GM21619 (cell line): ENCODE data around the gene RHEBL1.
"Not testable (repeated sequence)": the region's sequence is repeated elsewhere in the genome, so short reads cannot be mapped to it uniquely, and the experiment has no call there.

Experiments
- ATAC-seq: cut with Tn5 transposase; IDR thresholded peaks from one replicate; pipeline ENCODE4 v1.9.1; 2021; ENCODE audit not compliant: unreplicated experiment

The RHEBL1 gene

DNA sequence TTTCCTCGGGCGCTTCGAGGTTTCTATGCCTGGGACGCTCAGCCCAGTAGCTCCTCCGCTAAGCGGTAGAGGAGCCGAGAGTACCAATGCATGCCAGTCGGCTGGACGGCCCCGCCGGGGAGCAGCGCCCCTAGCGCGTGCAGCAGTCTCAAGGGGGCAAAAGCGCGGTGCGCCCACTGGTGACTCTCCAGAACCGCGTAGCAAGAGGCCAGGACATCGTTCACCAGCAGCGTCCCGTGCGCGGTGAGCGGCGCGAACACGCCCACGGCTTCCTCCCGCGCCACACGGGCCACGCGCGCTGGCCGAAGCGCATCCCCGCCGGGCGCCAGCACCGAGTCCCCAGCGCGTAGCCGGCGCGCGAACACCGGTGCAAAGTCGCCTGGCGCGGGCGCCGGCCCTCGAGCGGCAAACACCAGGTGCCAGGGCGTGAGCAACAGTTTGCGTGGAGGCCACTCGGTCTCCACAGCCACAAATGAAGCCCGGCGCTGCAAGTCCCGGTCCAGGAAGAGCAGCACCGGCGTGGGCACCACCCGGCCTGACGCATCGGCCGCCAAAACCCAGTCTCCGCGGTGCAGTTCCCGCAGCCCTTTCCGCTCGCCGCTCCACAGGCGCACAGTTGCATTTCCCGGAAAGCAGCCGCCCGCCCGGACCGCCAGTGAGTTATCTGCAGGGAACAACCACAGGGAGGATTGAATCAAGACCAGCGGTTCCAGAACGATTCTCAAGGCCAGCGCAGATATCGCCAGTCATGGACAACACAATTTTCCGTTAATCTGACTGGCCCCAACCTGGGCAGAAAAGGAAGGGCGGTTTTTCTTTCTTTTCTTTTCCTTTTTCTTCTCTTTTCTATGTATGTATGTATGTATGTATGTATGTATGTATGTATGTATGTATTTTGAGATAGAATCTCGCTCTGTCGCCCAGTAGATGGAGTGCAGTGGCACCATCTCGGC, 20.3 kb upstream of the RHEBL1 start:
- no peak for ATAC-seq

DNA sequence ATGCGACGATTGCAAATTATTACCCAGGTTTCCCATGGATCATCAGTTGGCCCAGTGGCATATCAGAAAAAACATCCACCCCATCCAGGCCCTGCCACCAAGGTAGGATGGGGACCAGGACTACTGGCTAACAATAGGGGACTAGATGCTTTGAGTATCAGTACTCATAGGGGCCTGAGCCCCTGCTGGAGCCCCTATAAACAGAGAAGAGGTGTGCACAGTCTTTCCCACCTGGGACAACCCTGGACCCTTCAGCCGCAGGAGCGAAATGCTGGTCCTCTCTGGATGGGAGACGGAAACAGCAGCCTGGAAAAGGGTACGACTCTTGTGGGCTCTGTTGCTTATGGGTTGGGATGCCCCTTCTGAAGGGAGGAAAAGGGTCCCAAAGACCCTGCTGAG, 19.2 kb upstream of the RHEBL1 start:
- no peak for ATAC-seq

DNA sequence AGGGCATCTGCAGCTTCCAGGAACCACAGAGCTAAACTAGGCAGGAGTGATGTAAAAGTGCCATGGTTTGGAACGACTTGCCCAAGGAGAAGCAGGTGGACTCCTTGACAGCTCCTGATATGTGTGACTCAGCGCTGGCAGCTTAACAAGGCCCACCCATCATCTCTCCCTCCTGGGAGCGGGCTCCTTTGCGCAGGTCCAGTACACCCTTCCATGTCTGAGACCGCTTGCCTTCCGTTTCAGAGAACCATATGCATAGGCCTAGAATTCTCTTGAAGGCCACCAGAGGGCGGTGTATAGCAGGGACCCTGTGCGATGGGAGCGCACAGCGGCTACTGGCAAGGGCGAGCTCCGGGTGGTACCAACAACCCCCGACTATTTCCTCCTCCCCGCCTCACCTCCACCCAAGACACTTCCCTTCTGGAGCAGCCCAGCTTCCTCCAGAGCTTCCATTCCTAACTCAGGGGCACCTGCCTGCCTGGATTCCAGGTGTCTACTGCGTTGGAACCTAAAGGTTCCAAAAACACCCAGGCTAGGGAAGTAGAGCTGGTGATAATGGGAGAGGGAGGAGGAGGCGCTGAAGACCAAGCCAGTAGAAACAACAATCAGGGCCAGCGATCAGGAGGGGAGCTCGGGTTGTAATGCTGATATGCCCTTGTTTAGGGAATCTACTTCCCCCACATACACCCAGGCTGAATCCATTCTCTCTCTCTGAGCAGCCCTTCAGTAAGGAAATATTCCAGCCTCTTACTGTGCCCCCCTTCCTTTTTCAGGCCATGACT, 18.6 kb upstream of the RHEBL1 start:
- peak; percentile 74 for ATAC-seq

DNA sequence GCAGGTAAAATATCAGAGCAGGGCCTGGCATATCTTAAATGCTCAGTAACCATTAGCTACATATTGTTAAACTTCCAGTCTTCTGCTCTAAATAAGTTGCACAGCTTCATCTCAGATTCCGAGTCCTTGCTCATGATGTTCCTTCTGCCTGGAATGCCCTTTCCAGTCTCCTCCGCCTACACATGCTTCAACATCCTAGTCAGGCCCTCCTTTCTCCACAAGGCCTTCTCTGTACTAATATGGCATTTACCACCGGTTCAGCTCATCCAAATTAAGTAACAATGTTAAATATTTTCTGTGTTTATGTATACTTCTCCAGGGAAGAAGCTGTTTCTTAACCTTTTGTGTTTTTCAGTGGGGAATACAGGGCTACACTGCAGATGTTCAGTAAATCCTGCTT, 16.3 kb upstream of the RHEBL1 start:
- ATAC-seq, result no peak

DNA sequence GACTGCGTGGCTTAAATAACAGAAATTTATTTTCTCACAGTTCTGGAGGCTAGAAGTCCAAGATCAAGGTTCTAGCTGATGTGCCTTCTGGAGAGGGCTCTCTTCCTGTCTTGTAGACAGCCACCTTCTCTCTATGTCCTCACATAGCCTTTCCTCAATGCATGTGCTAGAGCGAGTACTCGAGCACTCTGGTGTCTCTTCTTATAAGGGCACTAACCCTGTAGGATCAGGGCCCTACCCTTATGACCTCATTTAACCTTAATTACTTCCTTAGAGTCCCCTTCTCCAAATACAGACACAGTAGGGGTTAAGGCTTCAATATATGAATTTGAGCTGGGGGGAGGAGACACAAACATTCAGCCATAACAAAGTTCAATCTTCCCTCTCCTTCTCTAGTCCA, 14.7 kb upstream of the RHEBL1 start:
- ATAC-seq, result no peak

DNA sequence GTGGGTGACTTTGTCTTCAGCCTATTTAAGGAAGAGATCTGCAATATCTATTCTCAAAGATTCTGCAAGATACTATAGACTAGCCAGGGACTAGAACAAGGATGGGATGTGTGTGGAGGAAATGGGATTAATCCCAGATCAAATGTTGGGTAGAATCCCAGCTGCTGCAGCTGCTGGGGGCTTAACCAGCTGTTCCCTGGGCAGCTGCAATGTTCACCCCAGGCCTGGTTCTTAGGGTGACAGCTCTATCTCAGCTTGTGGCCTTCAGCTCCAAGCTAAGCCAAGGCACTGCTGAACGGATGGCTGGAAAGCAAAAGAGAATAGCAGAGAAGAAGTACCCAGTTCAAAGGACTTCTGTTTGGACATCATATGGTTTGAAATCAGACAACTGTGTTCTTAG, 10.0 kb upstream of the RHEBL1 start:
- no peak for ATAC-seq

DNA sequence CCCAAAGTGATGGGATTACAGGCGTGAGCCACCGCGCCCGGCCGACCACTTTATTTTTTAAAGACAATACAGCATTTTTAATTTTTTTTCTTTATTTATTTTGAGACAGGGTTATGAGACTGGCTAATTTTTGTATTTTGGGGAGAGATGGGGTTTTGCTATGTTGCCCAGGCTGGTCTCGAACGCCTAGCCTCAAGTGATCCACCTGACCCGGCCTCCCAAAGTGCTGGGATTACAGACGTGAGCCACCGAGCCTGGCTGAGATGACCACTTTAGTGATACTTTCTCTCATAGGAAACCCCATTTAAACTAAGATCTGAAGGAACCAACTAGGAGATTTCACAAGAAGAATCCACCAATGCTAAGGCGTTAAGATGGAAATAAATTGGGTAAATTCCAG, 1.2 kb upstream of the RHEBL1 start:
- ATAC-seq, result no peak

DNA sequence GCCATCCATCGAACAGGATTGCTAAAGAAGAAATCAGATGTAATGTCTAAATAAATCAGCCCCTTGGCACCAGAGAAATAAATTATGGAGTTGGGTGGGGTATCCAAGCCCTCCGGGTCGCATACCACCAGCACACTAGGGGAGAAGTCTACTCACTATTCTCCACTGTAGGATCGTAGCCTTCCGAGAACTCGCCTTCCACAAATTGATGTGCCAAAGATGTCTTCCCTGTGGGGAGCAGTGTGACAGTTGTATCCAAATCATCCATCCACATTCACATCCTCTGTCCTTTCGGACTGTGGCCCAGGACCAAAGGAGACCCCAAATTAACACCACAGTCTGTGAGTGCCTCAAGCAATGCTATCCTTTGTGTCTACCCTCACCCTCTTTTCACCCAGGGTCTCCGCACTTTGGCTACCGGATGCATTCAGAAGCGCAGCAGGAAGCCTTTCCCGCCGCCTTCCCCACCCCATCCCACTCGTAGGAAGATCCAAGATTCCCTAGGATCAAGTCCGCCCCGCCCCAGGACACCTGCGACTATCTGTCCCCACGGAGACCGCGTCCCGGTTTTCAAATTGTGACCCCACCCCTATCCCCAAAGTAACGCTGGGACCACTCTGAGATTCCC, 786 bp downstream of the RHEBL1 start:
- ATAC-seq, result no peak

- no peak for ATAC-seq
Measured at GRCh38 chr12:49066120-49066519, 3.7 kb downstream of the RHEBL1 start.

DNA sequence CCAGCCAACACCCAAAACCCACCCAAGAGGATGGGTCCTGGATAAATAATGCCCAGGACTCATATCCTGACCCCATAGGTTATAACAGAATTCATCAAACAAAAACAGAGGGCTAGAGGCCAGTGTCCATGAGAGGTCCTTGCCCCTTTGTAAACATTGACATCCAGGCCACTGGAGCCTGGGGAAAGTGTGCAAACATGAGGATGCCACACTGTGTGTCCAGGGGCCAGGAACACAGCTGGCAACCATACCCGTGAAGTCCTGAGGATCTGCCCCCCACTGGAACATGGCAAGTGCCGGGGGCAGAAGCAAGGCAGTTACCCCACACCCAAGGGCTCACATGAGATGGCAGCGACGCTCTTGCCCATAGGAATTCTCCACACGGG, 5.0 kb downstream of the RHEBL1 start:
- ATAC-seq, result no peak

- not testable (repeated sequence) for ATAC-seq
Measured at GRCh38 chr12:49061916-49062315, 7.9 kb downstream of the RHEBL1 start.

GRCh38 chr12:49061157-49061650, 8.6 kb downstream of the RHEBL1 start:
- no peak for ATAC-seq

GRCh38 chr12:49060237-49061156, 9.3 kb downstream of the RHEBL1 start, which contains the start of gene KMT2D:
KMT2D (minus strand) TSS chr12:49060794; CDS start chr12:49055324, 5,470 bp downstream.
- ATAC-seq, result peak; percentile 41

- ATAC-seq, result peak; percentile 7
Measured at GRCh38 chr12:49059299-49060171, 10.2 kb downstream of the RHEBL1 start.

GRCh38 chr12:49059045-49059298, 10.8 kb downstream of the RHEBL1 start:
- ATAC-seq, result no peak

- no peak for ATAC-seq
Measured at GRCh38 chr12:49058366-49059044, 11.3 kb downstream of the RHEBL1 start.

GRCh38 chr12:49057888-49058287, 11.9 kb downstream of the RHEBL1 start:
- no peak for ATAC-seq

- peak; percentile 72 for ATAC-seq
Measured at GRCh38 chr12:49055978-49056754, 13.6 kb downstream of the RHEBL1 start.
